Renal cortical epithelial cell (primary cell): ENCODE measurements around the gene TLL1. TPM values are rescaled to one million over a fixed set of nuclear protein-coding genes. Genes with fewer than 3 reads are reported as not detected.

ENCODE experiments used
- DNase-seq: peaks from one replicate; pipeline ENCODE4 v3.0.0-alpha.2; 2011; ENCODE audit warnings: low read depth
- total RNA-seq: library from RNA; depleted of rRNA; stranded (reverse); fragments of >200 nt; gene quantifications from 2 replicates; pipeline ENCODE4 v1.2.3, GENCODE V29; 2014

The TLL1 gene
- total RNA-seq, 1 donor from 2014 or later = 23.7 TPM

- DNase-seq = peak; percentile 93
Observed at GRCh38 chr4:165971933-165972332, 98.9 kb downstream of the TLL1 start.

GRCh38 chr4:165972747-165973146 lies 99.7 kb downstream of the TLL1 start:
- DNase-seq = peak; percentile 68

GRCh38 chr4:165982934-165983333 lies 109.9 kb downstream of the TLL1 start:
- no peak for DNase-seq

- DNase-seq = no peak
Observed at GRCh38 chr4:165986956-165987698, 114.1 kb downstream of the TLL1 start.

GRCh38 chr4:165991325-165992180 lies 118.5 kb downstream of the TLL1 start:
- DNase-seq = peak; percentile 67

- DNase-seq = no peak
Observed at GRCh38 chr4:165992283-165992682, 119.2 kb downstream of the TLL1 start.

- DNase-seq = peak; percentile 18
Observed at GRCh38 chr4:165994701-165995100, 121.7 kb downstream of the TLL1 start.

- DNase-seq = no peak
Observed at GRCh38 chr4:166003811-166004210, 130.8 kb downstream of the TLL1 start.

- DNase-seq = no peak
Observed at GRCh38 chr4:166006217-166006616, 133.2 kb downstream of the TLL1 start.

GRCh38 chr4:166008510-166008909 lies 135.5 kb downstream of the TLL1 start:
- no peak for DNase-seq

GRCh38 chr4:166012129-166013030 lies 139.3 kb downstream of the TLL1 start:
- DNase-seq = peak; percentile 76

GRCh38 chr4:166014411-166014810 lies 141.4 kb downstream of the TLL1 start:
- DNase-seq = peak; percentile 34

GRCh38 chr4:166017804-166018203 lies 144.8 kb downstream of the TLL1 start:
- peak; percentile 13 for DNase-seq

- no peak for DNase-seq
Observed at GRCh38 chr4:166019441-166020220, 146.6 kb downstream of the TLL1 start.

GRCh38 chr4:166021617-166022016 lies 148.6 kb downstream of the TLL1 start:
- no peak for DNase-seq

GRCh38 chr4:166034965-166035364 lies 161.9 kb downstream of the TLL1 start:
- DNase-seq = no peak

GRCh38 chr4:166039822-166040221 lies 166.8 kb downstream of the TLL1 start:
- DNase-seq = peak; percentile 23

- DNase-seq = no peak
Observed at GRCh38 chr4:166042510-166043055, 169.5 kb downstream of the TLL1 start.

GRCh38 chr4:166043801-166044200 lies 170.8 kb downstream of the TLL1 start:
- DNase-seq = no peak

GRCh38 chr4:166044871-166045270 lies 171.8 kb downstream of the TLL1 start:
- no peak for DNase-seq

- no peak for DNase-seq
Observed at GRCh38 chr4:166045457-166045856, 172.4 kb downstream of the TLL1 start.
